Activated T-cell treated with anti-CD3 and anti-CD28 coated beads for 1 hour (primary cell): Measurements from ENCODE around the gene COX6A2.
A peak's percentile ranks its signal among the peaks of the same experiment; 100 is the strongest.
"Not testable (repeated sequence)": the region's sequence is repeated elsewhere in the genome, so short reads cannot be mapped to it uniquely, and the experiment has no call there.

ENCODE experiments used
- DNase-seq: peaks from one replicate; pipeline ENCODE4 v3.0.0-alpha.2; 2020; ENCODE audit warnings: low read depth

The COX6A2 gene

GRCh38 chr16:31461921-31462804 is 34.0 kb upstream of the COX6A2 start:
- no peak for DNase-seq

GRCh38 chr16:31461201-31461920 is 33.2 kb upstream of the COX6A2 start:
- DNase-seq = no peak

GRCh38 chr16:31460582-31461002 is 32.4 kb upstream of the COX6A2 start:
- no peak for DNase-seq

DNA sequence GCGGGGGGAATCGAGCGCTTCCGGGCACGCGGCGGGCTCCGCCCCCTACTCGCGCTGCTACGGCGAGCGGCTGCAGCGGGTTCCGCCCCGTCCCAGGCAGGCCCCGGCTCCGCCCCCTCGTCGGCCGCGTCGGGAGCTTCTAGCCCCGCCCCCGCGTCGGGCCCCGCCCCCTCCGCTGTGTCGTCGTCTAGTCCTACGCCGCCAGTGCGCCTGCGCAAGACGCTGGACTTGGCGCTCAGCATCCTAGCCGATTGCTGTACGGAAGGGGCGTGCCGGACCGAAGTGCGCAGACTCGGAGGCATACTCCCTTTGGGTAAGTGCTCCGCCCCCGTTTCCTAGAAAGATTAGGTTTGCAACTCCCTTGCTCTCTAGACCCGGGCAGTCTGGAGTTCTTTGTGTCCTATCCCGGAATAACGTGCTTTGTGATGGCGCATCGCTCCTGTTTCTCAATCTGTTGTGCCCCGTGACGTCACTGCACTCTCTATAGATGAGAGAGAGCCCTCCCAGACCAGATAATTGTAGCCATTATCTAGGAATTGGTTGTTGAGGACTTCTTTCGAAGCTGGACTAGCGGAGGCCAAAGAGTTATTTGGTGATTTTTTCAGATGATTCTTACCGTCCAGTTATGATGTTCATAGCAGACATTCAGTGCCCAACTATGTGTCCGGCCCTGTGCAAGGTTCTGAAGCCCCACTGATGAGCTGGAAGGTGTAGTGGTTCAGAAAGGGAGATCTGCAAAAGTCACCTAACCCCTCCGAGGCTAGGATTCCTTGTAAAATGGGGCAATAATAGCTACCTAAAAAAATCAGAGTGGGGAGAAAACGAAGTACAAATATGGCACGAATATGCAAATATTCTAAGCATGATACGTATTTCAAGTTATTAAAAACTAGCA is 31.8 kb upstream of the COX6A2 start:
- peak; percentile 100 for DNase-seq

DNA sequence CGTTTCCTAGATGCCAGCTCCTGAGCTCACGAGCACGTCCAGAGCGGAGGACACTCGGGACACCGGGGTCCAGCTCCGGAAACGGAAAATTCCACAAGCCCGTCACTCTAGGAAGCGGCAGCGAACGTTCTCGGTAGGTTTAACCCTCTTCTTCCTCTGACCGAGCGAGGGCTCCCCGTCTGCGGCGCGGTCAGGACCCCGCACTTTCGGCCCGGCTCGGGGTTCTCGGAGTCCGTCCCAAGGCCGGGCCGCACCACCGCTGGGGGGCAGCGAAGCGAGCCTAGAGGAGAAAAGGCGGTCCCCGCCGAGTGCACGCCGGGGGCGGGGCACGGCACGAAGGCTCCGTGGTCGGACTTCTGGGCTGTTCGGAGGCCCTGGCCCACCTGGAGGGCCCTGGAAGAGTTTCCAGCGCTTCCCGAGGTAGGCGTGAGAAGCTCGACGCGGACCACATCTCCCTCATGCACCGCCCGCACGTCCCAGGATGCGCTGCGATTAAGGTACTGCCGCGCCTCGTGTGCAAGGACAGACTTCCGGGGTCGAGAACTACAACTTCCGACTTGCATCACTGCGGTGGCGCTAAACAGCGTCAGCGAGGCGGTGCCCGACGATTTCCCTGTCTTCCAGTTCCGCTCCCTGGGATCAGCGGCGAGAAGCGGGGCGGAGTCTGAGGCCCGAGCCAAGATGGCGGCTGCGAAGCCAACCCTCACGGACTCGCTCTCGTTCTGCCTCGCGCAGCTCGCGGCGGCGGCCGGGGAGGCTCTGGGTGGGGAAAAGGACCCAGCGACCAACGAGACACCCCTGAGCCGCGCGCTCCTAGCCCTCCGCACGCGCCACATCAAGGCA is 30.9 kb upstream of the COX6A2 start, which contains the start of gene ARMC5:
ARMC5 (plus strand) TSS at position 658 of the 843 bp plus-strand sequence; CDS start at position 682, 24 bp downstream.
- DNase-seq = peak; percentile 91

GRCh38 chr16:31458073-31458843 is 30.1 kb upstream of the COX6A2 start:
- no peak for DNase-seq

GRCh38 chr16:31456988-31457360 is 28.8 kb upstream of the COX6A2 start:
- no peak for DNase-seq

DNA sequence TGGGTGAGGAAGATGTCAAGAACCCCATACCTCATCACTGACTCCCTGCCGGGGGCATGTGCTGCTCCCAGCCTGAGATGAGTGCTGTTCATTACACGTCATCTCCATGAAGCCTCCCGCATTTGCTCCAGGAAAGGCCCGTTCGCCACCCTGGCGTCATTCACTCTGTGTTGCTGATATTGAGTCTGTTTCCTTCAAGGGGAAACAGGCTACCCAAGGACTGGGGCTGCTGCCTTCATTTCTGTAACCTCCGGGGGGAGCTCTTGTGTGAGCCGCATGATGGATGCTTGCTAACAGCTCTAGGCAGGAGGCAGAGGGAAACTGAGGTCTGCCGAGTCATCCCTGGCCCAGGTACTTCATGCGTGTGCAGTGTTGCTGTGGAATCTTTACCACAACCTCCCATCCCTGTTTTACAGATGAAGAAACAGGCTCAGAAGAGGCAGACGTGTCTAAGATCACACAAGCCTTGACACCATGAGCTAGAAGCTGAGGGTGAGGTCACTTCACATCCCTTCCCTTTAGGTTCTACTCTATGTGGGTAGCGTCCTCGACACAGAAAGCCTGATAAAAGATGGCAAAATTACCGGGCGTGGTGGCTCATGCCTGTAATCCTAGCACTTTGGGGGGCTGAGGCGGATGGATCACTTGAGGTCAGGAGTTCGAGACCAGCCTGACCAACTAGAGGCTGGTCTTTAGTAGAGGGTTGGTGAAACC is 27.6 kb upstream of the COX6A2 start:
- no peak for DNase-seq

DNA sequence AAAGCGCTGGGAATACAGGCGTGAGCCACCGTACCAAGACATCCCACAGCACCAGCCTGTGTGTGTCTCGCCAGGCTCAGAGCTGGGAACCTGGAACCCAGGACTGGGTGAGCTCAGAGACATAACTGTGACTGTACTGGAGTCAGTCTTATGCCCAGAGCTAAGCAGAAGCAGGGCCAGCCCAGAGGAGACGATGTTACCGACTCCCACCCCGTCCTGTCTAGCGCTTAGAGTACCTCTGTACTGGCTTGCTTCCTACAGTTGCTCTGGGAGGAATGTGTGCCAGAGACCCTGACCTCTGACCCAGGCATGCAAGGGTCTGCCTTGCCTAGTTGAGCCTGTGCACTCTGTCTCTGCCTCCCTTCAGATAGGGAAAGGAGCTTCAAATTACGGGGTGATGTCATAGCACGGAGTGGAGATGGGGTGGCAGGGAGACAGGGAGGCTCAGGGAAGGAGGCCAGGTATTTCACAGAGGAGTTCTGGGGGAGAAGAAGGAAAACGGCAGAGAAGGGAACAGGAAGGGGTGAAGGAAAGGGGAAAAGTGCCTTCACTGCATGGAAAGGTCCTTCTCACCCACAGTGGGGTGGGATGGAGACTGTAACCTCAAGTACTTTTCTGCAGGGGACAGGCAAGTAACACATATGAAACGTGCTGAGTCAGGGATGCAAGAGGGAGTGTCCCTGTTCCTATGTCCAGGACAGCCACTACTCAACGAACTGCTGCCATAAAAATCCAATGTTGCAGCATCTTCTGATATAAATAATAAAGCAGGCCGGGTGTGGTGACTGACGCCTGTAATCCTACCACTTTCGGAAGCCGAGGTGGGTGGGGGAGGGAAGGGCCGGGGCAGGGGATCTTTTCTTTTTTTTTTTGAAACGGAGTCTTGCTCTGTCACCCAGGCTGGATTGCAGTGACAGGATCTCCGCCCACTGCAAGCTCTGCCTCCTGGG is 25.4 kb upstream of the COX6A2 start:
- DNase-seq = no peak

- DNase-seq = no peak
These were observed 24.5 kb upstream of the COX6A2 start for GRCh38 chr16:31452631-31453106.

DNA sequence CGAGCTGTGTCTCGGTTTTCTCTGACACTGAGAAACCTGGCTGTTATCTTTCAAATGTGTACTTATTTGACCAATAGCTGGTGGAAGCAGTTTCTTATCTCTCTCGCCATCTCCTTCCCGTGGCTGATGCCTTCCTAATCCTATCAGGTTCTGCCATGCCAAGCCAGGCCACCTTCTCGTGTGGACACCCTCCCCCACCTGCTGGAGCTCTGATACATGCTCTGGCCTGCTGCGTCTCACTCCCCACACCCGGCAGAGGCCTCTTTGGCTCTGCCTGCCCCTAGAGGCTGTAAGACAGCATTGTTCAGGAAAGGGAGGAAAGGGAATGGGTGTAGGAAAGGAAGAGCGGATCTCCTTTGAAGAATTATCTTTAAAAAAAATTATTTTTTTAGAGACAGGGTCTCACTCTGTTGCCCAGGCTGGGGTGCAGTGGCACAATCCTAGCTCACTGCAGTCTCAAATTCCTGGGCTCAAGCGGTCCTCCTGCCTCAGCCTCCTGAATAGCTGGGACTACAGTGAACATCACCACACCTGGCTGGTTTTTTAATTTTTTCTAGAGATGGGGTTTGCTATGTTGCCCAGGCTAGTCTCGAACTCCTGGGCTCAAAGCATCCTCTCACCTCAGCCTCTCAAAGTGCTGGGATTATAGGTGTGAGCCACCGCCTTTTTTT is 23.7 kb upstream of the COX6A2 start:
- no peak for DNase-seq

- no peak for DNase-seq
These were observed 23.0 kb upstream of the COX6A2 start for GRCh38 chr16:31451201-31451600.

DNA sequence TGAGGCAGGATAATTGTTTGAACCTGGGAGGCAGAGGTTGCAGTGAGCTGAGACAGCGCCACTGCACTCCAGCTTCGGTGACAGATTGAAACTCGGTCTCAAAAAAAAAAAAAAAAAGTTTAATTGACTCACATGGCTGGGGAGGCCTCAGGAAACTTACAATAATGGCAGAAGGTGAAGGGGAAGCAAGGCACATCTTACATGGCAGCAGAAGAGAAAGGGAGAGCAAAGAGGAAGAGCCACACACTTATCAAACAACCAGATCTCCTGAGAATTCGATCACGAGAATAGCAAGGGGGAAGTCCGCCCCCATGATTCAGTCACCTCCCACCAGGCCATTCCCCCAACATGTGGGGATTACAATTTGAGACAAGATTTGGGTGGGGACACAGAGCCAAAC is 17.8 kb upstream of the COX6A2 start:
- not testable (repeated sequence) for DNase-seq

DNA sequence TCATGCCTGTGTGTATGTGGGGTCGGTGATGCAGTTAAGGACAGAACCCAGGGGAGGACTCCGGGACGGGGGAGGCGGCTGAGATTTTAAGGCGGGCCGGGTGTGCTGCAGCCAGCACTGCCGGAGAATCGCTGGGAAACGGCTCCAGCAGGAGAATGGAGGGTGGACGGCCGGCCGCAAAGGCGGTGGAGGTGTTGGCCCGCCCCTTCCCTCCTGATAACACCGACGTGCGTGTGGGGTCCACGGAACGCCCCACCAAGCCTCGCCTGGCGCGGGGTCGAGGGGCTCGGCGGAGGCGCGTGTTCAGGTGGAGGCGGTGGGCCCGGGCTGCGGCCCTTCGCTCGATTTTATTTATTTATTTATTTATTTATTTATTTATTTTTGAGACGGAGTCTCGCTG is 13.8 kb upstream of the COX6A2 start:
- no peak for DNase-seq

- no peak for DNase-seq
These were observed 12.5 kb upstream of the COX6A2 start for GRCh38 chr16:31440516-31441184.

GRCh38 chr16:31439519-31439918 is 11.4 kb upstream of the COX6A2 start:
- no peak for DNase-seq

GRCh38 chr16:31439023-31439422 is 10.9 kb upstream of the COX6A2 start:
- DNase-seq = not testable (repeated sequence)
